Tibial nerve (tissue), 4 donors: ENCODE results near the gene PTGDR2. TPM values are rescaled to one million over a fixed set of nuclear protein-coding genes. Genes with fewer than 3 reads are reported as not detected.
A peak's percentile ranks its signal among the peaks of the same experiment; 100 is the strongest.

ENCODE experiments used
- DNase-seq, 2 donors: peaks; one replicate each; pipeline ENCODE4 v3.0.0-alpha.2; 2019; ENCODE audit warnings: low spot score in 2 of 2
- H3K27ac ChIP-seq, 4 donors: fragments of 200-600 bp; sonication (generic) in 3 of 4; one replicate each; pipeline ENCODE4 v1.5.1; 2017 to 2019; ENCODE audit warnings: mild to moderate bottlenecking in 1 of 4
- H3K27me3 ChIP-seq, 2 donors: fragments of 200-600 bp; sonication (generic) in 1 of 2; one replicate each; pipeline versions ENCODE4 v1.5.1 to v1.6.0; 2017 to 2019
- H3K36me3 ChIP-seq, 3 donors: fragments of 200-600 bp; sonication (generic); one replicate each; pipeline ENCODE4 v1.5.1; 2018 to 2019
- H3K4me1 ChIP-seq, 4 donors: fragments of 200-600 bp; sonication (generic) in 3 of 4; one replicate each; pipeline ENCODE4 v1.5.1; 2017 to 2019
- H3K4me3 ChIP-seq, 4 donors: fragments of 200-600 bp; sonication (generic) in 3 of 4; one replicate each; pipeline ENCODE4 v1.5.1; 2017 to 2019; ENCODE audit warnings: mild to moderate bottlenecking in 1 of 4, moderate library complexity in 1 of 4
- H3K9me3 ChIP-seq, 4 donors: fragments of 200-600 bp; sonication (generic) in 3 of 4; one replicate each; pipeline ENCODE4 v1.5.1; 2017 to 2019
- EP300 ChIP-seq, 2 donors: sonication (generic); formaldehyde crosslinking; IDR thresholded peaks; one replicate each; pipeline ENCODE4 v1.6.1; 2017; ENCODE audit warnings: antibody characterized with exemption in 2 of 2, mild to moderate bottlenecking in 1 of 2
- POLR2A ChIP-seq, 2 donors: fragments of 450-650 bp; IDR thresholded peaks; one replicate each; pipeline ENCODE4 v1.6.1; 2017; ENCODE audit warnings: antibody characterized with exemption in 2 of 2, mild to moderate bottlenecking in 2 of 2, moderate library complexity in 2 of 2
- WGBS, 2 donors: methylation state at CpG; one replicate each; pipeline ENCODE4 v1.1.5; 2018; 5-methylcytosine and 5-hydroxymethylcytosine counted together
- total RNA-seq, 4 donors: library from RNA; depleted of rRNA; stranded (reverse); fragments of >200 nt; gene quantifications; one replicate each; pipeline ENCODE4 v1.1.0, GENCODE V29; 2016
- TF ChIP-seq, protein P1 (sequence below), 5 experiments: fragments of 200-600 bp in 3 of 5; fragments of 450-650 bp in 2 of 5; sonication (generic) in 3 of 5; IDR thresholded peaks; one replicate each; pipeline ENCODE4 v1.5.1; 2016 to 2019; ENCODE audit warnings: antibody characterized with exemption in 5 of 5, mild to moderate bottlenecking in 3 of 5, moderate library complexity in 2 of 5

The PTGDR2 gene
- total RNA-seq, 4 donors from 2014 or later: 0.20 to 2.4 (median 0.46) TPM

DNA sequence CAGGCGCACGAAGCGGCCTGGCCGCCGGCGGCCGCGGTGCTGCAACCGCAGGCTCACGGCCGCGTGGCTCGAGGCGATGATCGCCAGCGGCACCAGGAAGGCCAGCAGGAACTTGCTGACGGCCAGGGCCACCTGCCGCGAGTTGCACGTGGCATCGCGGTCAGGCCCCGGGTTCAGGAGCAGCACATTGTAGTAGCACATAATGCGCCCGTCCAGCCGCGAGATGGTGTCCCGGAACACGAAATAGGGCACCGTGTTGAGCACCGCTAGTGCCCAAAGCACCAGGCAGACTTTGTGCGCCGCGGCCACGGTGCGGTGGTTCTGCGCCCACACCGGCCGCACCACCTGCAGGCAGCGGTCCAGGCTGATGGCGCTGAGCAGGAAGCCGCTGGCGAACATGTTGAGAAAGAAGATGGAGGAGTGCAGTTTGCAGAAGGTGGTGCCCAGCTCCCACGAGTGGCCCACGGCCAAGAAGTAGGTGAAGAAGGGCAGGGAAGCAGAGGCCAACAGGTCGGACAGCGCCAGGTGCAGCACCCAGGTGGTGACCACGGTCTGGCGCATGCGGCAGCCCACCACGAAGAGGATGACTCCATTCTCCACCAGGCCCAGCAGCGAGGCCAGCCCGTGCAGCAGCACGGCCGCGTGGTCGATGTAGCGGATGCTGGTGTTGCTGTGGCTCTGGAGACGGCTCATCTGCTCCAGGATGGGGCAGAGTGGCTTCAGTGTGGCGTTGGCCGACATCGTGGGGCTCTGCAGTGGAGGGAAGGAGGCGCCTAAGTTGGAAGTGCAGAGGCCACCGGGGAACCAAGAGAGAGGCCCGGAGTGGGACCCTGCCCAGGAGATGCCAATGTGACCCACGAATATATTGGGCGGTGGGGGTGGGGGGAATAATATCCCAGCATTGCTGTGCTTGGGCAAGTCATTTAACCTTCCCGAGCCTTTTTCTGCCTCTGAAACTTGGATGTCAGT, 2.5 kb downstream of the PTGDR2 start:
- Histone ChIP-seq H3K9me3 (no peaks in the 10 kb centered on the region), H3K4me3 (no peak overlapping the region), H3K36me3 (peaks cover 0 to 56% (median 8%) of the 10 kb centered on the region in 3 donors), H3K4me1 (no peaks in the 10 kb centered on the region), H3K27ac (no peak overlapping the region), H3K27me3 (no peaks in the 10 kb centered on the region)
- WGBS, 2 donors: 91 to 93% methylated on average over 46 to 67 of the region's 68 CpGs
- TF ChIP-seq POLR2A (IDR thresholded peaks at IDR 0.05) (no peak), EP300 (IDR thresholded peaks at IDR 0.05) (no peak)
- TF ChIP-seq, protein P1, sequence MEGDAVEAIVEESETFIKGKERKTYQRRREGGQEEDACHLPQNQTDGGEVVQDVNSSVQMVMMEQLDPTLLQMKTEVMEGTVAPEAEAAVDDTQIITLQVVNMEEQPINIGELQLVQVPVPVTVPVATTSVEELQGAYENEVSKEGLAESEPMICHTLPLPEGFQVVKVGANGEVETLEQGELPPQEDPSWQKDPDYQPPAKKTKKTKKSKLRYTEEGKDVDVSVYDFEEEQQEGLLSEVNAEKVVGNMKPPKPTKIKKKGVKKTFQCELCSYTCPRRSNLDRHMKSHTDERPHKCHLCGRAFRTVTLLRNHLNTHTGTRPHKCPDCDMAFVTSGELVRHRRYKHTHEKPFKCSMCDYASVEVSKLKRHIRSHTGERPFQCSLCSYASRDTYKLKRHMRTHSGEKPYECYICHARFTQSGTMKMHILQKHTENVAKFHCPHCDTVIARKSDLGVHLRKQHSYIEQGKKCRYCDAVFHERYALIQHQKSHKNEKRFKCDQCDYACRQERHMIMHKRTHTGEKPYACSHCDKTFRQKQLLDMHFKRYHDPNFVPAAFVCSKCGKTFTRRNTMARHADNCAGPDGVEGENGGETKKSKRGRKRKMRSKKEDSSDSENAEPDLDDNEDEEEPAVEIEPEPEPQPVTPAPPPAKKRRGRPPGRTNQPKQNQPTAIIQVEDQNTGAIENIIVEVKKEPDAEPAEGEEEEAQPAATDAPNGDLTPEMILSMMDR (IDR thresholded peaks at IDR 0.05): no peak
- no peak for DNase-seq

DNA sequence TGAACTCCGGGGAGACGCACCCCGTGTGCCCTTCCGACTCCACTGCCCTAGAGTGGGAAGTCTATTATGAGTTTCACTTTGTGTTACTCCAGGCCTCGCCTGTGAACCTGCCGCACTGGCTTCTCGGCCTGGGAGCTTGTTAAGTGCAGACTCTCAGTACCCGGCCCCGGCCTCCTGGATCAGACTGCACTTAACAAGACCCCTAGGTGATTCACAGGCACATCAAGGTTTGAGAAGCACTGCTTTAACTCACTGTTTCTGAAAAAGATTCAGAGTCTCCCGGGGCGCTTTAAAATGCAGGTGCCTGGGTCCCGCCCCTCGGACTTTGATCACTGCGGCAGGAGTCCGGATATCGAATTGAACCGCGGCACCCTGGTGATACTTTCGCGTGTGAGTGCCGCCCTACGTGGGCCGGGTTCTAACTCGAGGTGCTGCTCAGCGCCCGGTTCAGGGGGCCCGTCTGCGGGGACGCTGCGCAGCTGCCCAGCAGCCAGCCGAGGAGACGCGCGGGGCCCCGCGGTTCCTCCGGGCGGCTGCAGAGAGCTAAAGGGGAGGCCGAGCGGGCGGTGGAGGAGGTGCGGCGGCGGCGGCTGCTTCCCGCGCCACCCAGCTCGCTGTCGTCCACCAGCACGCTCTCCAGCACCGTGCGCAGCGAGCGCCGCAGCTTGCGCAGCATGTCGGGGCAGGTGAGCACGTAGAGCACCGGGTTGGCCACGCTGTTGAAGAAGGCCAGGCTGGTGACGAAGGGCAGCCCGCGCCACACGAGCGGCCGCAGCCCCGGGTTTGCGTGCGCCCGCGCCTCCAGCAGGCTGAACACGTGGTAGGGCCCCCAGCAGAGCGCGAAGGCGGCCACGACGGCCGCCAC, 3.4 kb downstream of the PTGDR2 start:
- Histone ChIP-seq H3K36me3 (peaks cover 0 to 65% (median 8%) of the 10 kb centered on the region in 3 donors), H3K4me3 (peak overlapping the region in 1 of 4 donors; percentile 9), H3K9me3 (no peaks in the 10 kb centered on the region), H3K4me1 (no peaks in the 10 kb centered on the region), H3K27me3 (no peaks in the 10 kb centered on the region), H3K27ac (peak overlapping the region in 1 of 4 donors; percentile 0)
- 63 to 71% methylated on average over 53 to 62 of the region's 78 CpGs for WGBS, 2 donors
- DNase-seq: no peak
- TF ChIP-seq POLR2A (IDR thresholded peaks at IDR 0.05) (no peak), EP300 (IDR thresholded peaks at IDR 0.05) (no peak)
- TF ChIP-seq, protein P1 (IDR thresholded peaks at IDR 0.05): no peak

DNA sequence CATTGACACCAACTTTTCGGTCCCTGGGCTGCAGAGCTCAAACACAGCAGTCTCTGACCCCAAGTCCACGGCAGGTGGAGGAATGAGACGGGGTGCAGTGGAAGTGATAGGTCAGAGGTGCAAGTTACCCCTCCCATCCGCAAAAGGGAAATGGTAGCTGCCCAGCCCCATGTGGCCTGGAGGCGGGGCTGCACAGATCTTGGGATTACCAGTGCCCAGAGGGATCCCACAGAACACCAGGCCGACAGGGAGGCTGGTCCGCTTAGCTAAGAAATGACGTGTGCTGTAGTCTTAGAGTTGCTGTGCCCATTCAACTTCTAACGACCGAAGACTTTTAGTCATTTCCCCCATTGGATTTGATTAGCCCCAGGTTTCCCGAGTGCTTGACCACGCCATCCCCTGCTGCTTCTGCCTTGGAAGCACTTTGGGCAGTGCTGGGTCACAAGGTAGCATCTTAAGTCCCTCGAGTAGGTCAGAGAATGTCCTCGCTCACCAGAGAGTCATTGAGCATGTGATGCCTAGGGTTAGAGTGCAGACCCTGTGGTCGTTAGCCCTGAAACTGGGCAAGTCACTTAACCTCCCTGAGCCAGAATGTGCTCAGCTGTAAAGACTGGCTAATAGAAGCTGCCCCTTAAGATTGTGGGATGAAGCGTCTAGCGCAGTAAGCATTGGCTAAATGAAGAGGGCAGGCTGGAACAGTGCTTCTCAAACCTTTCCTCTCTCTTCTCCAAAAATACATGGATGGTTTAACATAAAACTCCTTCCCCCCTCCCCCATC, 4.2 kb downstream of the PTGDR2 start:
- no peaks in the 10 kb centered on the region for H3K4me1 ChIP-seq
- H3K27me3 ChIP-seq: no peaks in the 10 kb centered on the region
- DNase-seq: no peak
- H3K27ac ChIP-seq: peak overlapping the region in 1 of 4 donors; percentile 0
- TF ChIP-seq EP300 (IDR thresholded peaks at IDR 0.05): no peak
- TF ChIP-seq, protein P1 (IDR thresholded peaks at IDR 0.05): no peak
- no peak overlapping the region for H3K4me3 ChIP-seq
- no peaks in the 10 kb centered on the region for H3K9me3 ChIP-seq
- WGBS, 2 donors: 85 to 87% methylated on average over 17 of the region's 17 CpGs
- peaks cover 0 to 73% (median 8%) of the 10 kb centered on the region in 3 donors for H3K36me3 ChIP-seq

DNA sequence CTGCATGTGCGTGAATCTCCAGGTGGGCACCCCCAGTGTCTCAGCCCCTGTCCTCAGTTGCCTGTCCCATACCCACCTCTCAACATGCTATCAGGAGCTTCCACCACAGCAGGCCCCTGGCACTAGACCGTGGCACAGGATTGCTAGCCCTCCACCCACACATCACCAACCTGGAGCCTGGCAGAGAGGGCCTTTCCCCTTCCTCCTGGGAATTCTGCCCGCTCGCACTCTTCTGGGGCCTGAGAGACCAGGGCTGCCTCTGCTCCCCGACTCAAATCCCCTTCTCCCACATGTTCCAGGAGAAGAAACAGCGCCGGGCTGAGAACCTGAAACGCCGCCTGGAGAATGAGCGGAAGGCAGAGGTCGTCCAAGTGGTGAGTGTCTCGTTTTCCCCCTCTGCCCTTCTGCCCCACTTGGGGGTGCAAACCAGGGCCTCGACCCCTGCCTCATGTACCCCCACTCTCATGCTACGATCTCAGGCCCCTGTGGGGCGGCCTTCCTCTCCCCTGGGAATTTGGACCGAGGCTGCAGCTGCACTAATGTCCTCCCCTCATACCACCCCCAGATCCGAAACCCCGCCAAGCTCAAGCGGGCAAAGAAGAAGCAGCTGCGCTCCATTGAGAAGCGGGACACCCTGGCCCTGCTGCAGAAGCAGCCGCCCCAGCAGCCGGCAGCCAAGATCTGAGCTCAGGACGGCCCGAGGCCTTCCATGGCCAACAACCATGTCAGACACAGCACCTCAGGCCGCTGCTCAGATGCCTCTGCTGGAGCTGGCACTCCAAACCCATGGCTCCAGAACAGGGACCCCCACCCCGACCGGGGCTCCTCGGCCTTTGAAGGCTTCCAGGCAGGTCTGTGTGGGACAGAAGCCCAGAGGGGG, 5.9 kb downstream of the PTGDR2 start:
- no peak for TF ChIP-seq POLR2A (IDR thresholded peaks at IDR 0.05)
- TF ChIP-seq, protein P1 (IDR thresholded peaks at IDR 0.05): no peak
- TF ChIP-seq EP300 (IDR thresholded peaks at IDR 0.05): no peak
- peaks cover 0 to 87% (median 8%) of the 10 kb centered on the region in 3 donors for H3K36me3 ChIP-seq
- WGBS, 2 donors: 90% methylated on average over 27 to 29 of the region's 29 CpGs
- no peak overlapping the region for H3K27ac ChIP-seq
- no peak for DNase-seq
- H3K27me3 ChIP-seq: no peaks in the 10 kb centered on the region
- H3K4me3 ChIP-seq: no peak overlapping the region
- H3K9me3 ChIP-seq: no peaks in the 10 kb centered on the region
- H3K4me1 ChIP-seq: peaks cover 0 to 11% (median 0%) of the 10 kb centered on the region in 4 donors
